H9 (cell line): ENCODE measurements around the gene MAD1L1. TPM values are rescaled to one million over a fixed set of nuclear protein-coding genes. Genes with fewer than 3 reads are reported as not detected.

Source experiments
- DNase-seq: peaks from one replicate; pipeline ENCODE4 v3.0.0-alpha.2; 2017
- H2AFZ ChIP-seq: one replicate; pipeline ENCODE4 v1.6.1; 2013; ENCODE audit warnings: mild to moderate bottlenecking, low read length, control low read depth, moderate library complexity
- H2AK5ac ChIP-seq: 2 replicates; pipeline ENCODE4 v1.6.1; 2013; ENCODE audit warnings: low read length, control low read depth, mixed read lengths; ENCODE audit not compliant: insufficient read length
- H2BK120ac ChIP-seq: one replicate; pipeline ENCODE4 v1.6.1; 2013; ENCODE audit warnings: low read depth, mild to moderate bottlenecking, low read length, control low read depth, inconsistent platforms; ENCODE audit not compliant: poor library complexity, severe bottlenecking
- H2BK12ac ChIP-seq: 2 replicates; pipeline ENCODE4 v1.6.1; 2013; ENCODE audit warnings: low read length, control low read depth, mixed read lengths, low read depth; ENCODE audit not compliant: insufficient read length
- H2BK15ac ChIP-seq: 2 replicates; pipeline ENCODE4 v1.6.1; 2013; ENCODE audit warnings: low read depth, low read length, control low read depth
- H2BK20ac ChIP-seq: one replicate; pipeline ENCODE4 v1.6.1; 2013; ENCODE audit warnings: low read depth, mild to moderate bottlenecking, low read length, control low read depth, inconsistent platforms; ENCODE audit not compliant: poor library complexity, severe bottlenecking
- H2BK5ac ChIP-seq: 2 replicates; pipeline ENCODE4 v1.6.1; 2013; ENCODE audit warnings: low read length, control low read depth, mixed read lengths; ENCODE audit not compliant: insufficient read length
- H3K14ac ChIP-seq: 2 replicates; pipeline ENCODE4 v1.6.1; 2013; ENCODE audit warnings: low read length, control low read depth; ENCODE audit not compliant: insufficient read depth
- H3K18ac ChIP-seq: 2 replicates; pipeline ENCODE4 v1.6.1; 2013; ENCODE audit warnings: low read depth, mild to moderate bottlenecking, mixed read lengths, low read length, control low read depth; ENCODE audit not compliant: insufficient read length
- H3K23ac ChIP-seq: 2 replicates; pipeline ENCODE4 v1.6.1; 2013; ENCODE audit warnings: low read length, control low read depth, mixed read lengths, low read depth; ENCODE audit not compliant: insufficient read length
- H3K23me2 ChIP-seq: 2 replicates; pipeline ENCODE4 v1.6.1; 2013; ENCODE audit warnings: low read depth, mild to moderate bottlenecking, mixed read lengths, low read length, control low read depth; ENCODE audit not compliant: insufficient read length, poor library complexity, severe bottlenecking
- H3K27ac ChIP-seq: 2 replicates; pipeline ENCODE4 v1.5.1; 2013; ENCODE audit warnings: low read length, control low read depth, mixed read lengths, low read depth; ENCODE audit not compliant: insufficient read length
- H3K27me3 ChIP-seq: 2 replicates; pipeline ENCODE4 v1.6.1; 2013; ENCODE audit warnings: low read length, control low read depth, inconsistent platforms; ENCODE audit not compliant: insufficient read depth
- H3K4ac ChIP-seq: 2 replicates; pipeline ENCODE4 v1.6.1; 2013; ENCODE audit warnings: low read depth, mild to moderate bottlenecking, control low read depth, inconsistent platforms, low read length, moderate library complexity
- H3K4me1 ChIP-seq: 2 replicates; pipeline ENCODE4 v1.6.1; 2013; ENCODE audit warnings: low read length, control low read depth, inconsistent platforms; ENCODE audit not compliant: insufficient read depth
- H3K4me2 ChIP-seq: 2 replicates; pipeline ENCODE4 v1.6.1; 2013; ENCODE audit warnings: low read length, control low read depth, mixed read lengths; ENCODE audit not compliant: insufficient read length, insufficient read depth
- H3K56ac ChIP-seq: 2 replicates; pipeline ENCODE4 v1.6.1; 2013; ENCODE audit warnings: low read depth, mild to moderate bottlenecking, mixed read lengths, low read length, control low read depth; ENCODE audit not compliant: insufficient read length
- H3K79me1 ChIP-seq: 2 replicates; pipeline ENCODE4 v1.6.1; 2013; ENCODE audit warnings: low read depth, mild to moderate bottlenecking, moderate library complexity, low read length, control low read depth, inconsistent platforms; ENCODE audit not compliant: insufficient read depth, poor library complexity, severe bottlenecking
- H3K79me2 ChIP-seq: 2 replicates; pipeline ENCODE4 v1.6.1; 2013; ENCODE audit warnings: low read length, control low read depth, inconsistent platforms; ENCODE audit not compliant: insufficient read depth
- H3K9ac ChIP-seq: 2 replicates; pipeline ENCODE4 v1.6.1; 2013; ENCODE audit warnings: low read length, control low read depth, mixed read lengths; ENCODE audit not compliant: insufficient read length; ENCODE audit errors: extremely low read depth
- H3K9me3 ChIP-seq: one replicate; pipeline ENCODE4 v1.6.1; 2013; ENCODE audit warnings: low read depth, low read length, inconsistent platforms; ENCODE audit not compliant: control insufficient read depth
- H3T11ph ChIP-seq: one replicate; pipeline ENCODE4 v1.6.1; 2013; ENCODE audit warnings: mild to moderate bottlenecking, low read length, control low read depth, inconsistent platforms
- H4K20me1 ChIP-seq: one replicate; pipeline ENCODE4 v1.6.1; 2013; ENCODE audit not compliant: control insufficient read depth, insufficient read length, insufficient read depth
- H4K5ac ChIP-seq: 2 replicates; pipeline ENCODE4 v1.6.1; 2013; ENCODE audit warnings: low read depth, mild to moderate bottlenecking, mixed read lengths, low read length, control low read depth; ENCODE audit not compliant: insufficient read length
- H4K8ac ChIP-seq: replicated peaks from 2 replicates; pipeline ENCODE4 v1.6.1; 2013; ENCODE audit warnings: low read length, control low read depth, mixed read lengths, low read depth; ENCODE audit not compliant: insufficient read length
- H4K91ac ChIP-seq: 2 replicates; pipeline ENCODE4 v1.6.1; 2013; ENCODE audit warnings: low read depth, mild to moderate bottlenecking, moderate library complexity, mixed read lengths, low read length, control low read depth; ENCODE audit not compliant: insufficient read length
- H3K27ac Mint-ChIP-seq, 3 experiments: 2 replicates in 2 of 3; 3 replicates in 1 of 3; pipeline ENCODE4 v1.8.0; 2020 to 2021; ENCODE audit warnings: mixed read lengths in 3 of 3, mild to moderate bottlenecking in 1 of 3, moderate library complexity in 1 of 3
- H3K27me3 Mint-ChIP-seq: 2 replicates; pipeline ENCODE4 v1.8.0; 2021; ENCODE audit warnings: low read depth, mild to moderate bottlenecking, moderate library complexity, mixed read lengths
- H3K36me3 Mint-ChIP-seq, 3 experiments: 2 replicates in 2 of 3; 3 replicates in 1 of 3; pipeline ENCODE4 v1.8.0; 2020 to 2021; ENCODE audit warnings: low read depth in 3 of 3, mixed read lengths in 3 of 3; ENCODE audit not compliant: insufficient read depth in 1 of 3
- H3K4me1 Mint-ChIP-seq, 2 experiments: 2 replicates each; pipeline ENCODE4 v1.8.0; 2020; ENCODE audit warnings: mixed read lengths in 2 of 2
- H3K4me3 Mint-ChIP-seq, 2 experiments: 2 replicates in 1 of 2; 3 replicates in 1 of 2; pipeline ENCODE4 v1.8.0; 2020 to 2021; ENCODE audit warnings: mild to moderate bottlenecking in 2 of 2, mixed read lengths in 2 of 2, moderate library complexity in 1 of 2
- H3K9me3 Mint-ChIP-seq, 2 experiments: 2 replicates in 1 of 2; 3 replicates in 1 of 2; pipeline ENCODE4 v1.8.0; 2020; ENCODE audit warnings: mild to moderate bottlenecking in 2 of 2, mixed read lengths in 2 of 2, moderate library complexity in 1 of 2
- CTCF ChIP-seq: fragments of 200-600 bp; sonication (generic); conservative IDR thresholded peaks from 3 replicates; pipeline ENCODE4 v1.8.0; 2021; ENCODE audit warnings: antibody characterized with exemption, mild to moderate bottlenecking
- WGBS: extraction: QIAGEN DNeasy Blood & Tissue Kit; methylation state at CpG from one replicate; pipeline ENCODE4 v1.1.7; 2013; ENCODE audit warnings: missing lambda C conversion rate, low lambda C conversion rate, mixed read lengths; ENCODE audit not compliant: insufficient read length; ENCODE audit errors: extremely low coverage; 5-methylcytosine and 5-hydroxymethylcytosine counted together
- total RNA-seq: library from RNA; stranded (reverse); gene quantifications from 2 replicates; pipeline ENCODE4 v1.2.1, GENCODE V29; 2021

Gene MAD1L1
- total RNA-seq, 1 experiment from 2014 or later = 39.0 TPM

GRCh38 chr7:1944619-1945210 is 288.0 kb downstream of the MAD1L1 start:
- no peak overlapping the region for H3K9ac ChIP-seq
- H3K23ac ChIP-seq = no peak overlapping the region
- H3K9me3 Mint-ChIP-seq = no peaks in the 10 kb centered on the region
- no peaks in the 10 kb centered on the region for H3K79me1 ChIP-seq
- no peak overlapping the region; the same call in 1 of the 2 replicates for H3K14ac ChIP-seq
- peaks cover 2% of the 10 kb centered on the region; the same call in 1 of the 2 replicates for H3K4me1 ChIP-seq
- no peaks in the 10 kb centered on the region for H4K20me1 ChIP-seq
- H3K79me2 ChIP-seq = no peaks in the 10 kb centered on the region
- no peak overlapping the region for H3K27ac ChIP-seq
- TF ChIP-seq CTCF = no peak
- peaks cover 25 to 34% of the 10 kb centered on the region in 2 experiments for H3K4me1 Mint-ChIP-seq
- no peak overlapping the region for H3K56ac ChIP-seq
- no peak overlapping the region for H4K5ac ChIP-seq
- H2BK120ac ChIP-seq = no peak overlapping the region
- no peak overlapping the region for H3T11ph ChIP-seq
- H4K91ac ChIP-seq = no peak overlapping the region
- H3K27me3 ChIP-seq = no peaks in the 10 kb centered on the region
- H2AFZ ChIP-seq = no peak overlapping the region
- no peak for DNase-seq
- no peak overlapping the region for H2BK12ac ChIP-seq
- no peak overlapping the region for H2BK20ac ChIP-seq
- no peak overlapping the region for H2BK15ac ChIP-seq
- no peak overlapping the region for H4K8ac ChIP-seq
- no peaks in the 10 kb centered on the region for H3K27me3 Mint-ChIP-seq
- H3K4me2 ChIP-seq = no peak overlapping the region
- no peak overlapping the region for H2AK5ac ChIP-seq
- H3K4ac ChIP-seq = no peak overlapping the region
- peak overlapping the region in 2 of 3 experiments; percentile 39 to 70; a peak in 3 of 7 replicates for H3K27ac Mint-ChIP-seq
- H3K18ac ChIP-seq = no peak overlapping the region
- no peak overlapping the region for H2BK5ac ChIP-seq
- H3K36me3 Mint-ChIP-seq = peaks cover 0 to 1% (median 0%) of the 10 kb centered on the region in 3 experiments; a peak in 2 of 7 replicates
- H3K23me2 ChIP-seq = no peaks in the 10 kb centered on the region
- no peaks in the 10 kb centered on the region for H3K9me3 ChIP-seq
- WGBS = no CpG with 5 or more reads among the region's 21 CpGs
- no peak overlapping the region for H3K4me3 Mint-ChIP-seq
